LNCAP (cell line): ENCODE results near the gene FGF16.

Experiments
- CTCF ChIP-seq: fragments of 450-650 bp; IDR thresholded peaks from 2 replicates; pipeline ENCODE4 v1.5.1; 2017; ENCODE audit warnings: mild to moderate bottlenecking

The FGF16 gene

GRCh38 chrX:77426811-77427210 lies 20.4 kb upstream of the FGF16 start:
- no peak for TF ChIP-seq CTCF

DNA sequence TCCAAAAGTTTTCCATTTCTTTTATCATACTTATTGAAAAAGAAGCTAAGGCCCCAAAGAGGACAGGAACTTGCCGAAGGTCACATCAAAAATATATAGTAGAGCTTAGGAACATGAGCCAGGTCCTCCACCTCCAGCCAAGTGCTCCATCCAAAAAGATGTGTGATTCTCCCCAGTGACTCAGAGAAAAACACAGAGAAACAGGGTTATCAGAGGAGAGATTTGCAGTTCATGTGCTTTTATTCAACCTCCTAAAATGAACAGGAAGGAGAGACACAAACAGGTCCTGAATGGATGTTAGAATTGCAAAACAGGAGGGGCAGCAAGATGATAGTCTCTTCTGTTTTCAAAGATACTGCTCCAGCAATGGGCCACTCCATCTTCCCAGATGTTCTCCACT lies 19.6 kb upstream of the FGF16 start:
- TF ChIP-seq CTCF, result no peak

- no peak for TF ChIP-seq CTCF
Measured at GRCh38 chrX:77428551-77428950, 18.6 kb upstream of the FGF16 start.

DNA sequence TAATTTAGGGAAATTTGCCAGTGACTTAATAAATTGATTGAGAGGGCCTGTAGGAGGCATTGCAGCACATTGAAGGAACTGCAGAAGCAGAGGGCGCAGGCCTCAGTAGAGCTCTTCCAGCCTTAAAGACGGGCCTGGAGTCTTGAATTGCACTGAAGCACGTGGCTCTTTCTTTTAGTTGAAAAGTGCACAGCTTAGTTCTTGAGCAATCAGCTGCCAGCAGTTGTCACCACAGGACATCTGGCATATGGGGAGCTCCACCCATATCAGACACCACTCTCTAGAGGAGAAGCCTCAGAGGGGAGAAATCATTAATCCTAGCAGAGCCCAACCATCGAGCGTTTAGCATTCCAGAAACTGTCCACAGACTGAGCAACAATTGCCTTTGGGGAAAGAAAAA lies 16.0 kb upstream of the FGF16 start:
- TF ChIP-seq CTCF, result no peak

DNA sequence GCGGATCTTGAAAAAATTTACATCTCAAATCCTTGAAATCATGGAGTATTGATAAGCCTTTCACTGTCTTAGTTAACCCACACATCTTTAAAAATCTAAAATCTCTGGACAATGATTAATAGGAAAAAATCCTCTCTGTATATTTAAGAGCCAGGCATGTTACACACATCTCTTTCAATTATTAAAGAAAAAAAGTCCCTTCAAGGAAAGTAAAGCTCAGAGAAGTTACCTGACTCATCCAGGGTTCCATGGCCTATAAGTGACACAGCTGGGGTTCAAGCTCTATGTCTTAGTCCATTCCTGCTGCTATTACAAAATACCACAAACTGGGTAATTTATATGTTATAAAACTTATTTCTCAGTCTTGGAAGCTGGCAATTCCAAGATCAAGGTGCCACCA lies 14.2 kb upstream of the FGF16 start:
- TF ChIP-seq CTCF, result no peak

DNA sequence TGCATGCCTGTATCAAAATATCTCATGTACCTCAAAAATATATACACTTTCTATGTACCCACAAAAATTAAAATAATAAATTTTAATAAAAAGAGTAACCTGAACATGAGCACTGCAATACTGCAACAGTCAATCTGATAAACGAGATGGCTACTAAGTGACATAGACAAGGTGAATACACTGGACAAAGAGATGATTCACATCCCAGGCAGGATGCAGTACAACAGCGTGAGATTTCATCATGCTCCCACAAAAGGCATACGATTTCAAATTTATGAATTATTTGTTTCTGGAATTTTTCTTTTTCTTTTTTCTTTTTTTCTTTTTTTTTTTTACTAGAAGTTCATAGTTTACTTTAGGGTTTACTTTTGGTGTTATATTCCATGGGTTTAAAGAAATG lies 12.2 kb upstream of the FGF16 start:
- TF ChIP-seq CTCF, result no peak

DNA sequence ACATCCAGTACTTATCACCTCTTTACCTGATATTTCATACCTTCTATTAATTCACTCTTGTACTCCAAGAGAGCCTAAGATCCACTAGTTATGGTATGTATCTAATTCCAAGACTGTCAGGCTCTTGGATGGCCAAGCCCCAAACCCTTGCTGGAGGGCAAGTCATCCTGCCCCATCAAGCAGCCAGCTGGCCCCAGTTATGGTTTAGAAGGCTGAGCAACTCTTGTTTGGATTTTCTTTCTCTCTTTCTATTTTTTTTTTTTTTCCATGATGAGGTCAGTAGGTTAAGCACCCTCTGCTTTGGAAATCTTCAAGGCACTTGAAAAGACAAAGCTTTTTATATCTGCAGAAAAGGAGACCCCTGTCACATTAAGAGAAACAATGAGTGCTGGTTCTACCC lies 10.9 kb upstream of the FGF16 start:
- TF ChIP-seq CTCF, result no peak

DNA sequence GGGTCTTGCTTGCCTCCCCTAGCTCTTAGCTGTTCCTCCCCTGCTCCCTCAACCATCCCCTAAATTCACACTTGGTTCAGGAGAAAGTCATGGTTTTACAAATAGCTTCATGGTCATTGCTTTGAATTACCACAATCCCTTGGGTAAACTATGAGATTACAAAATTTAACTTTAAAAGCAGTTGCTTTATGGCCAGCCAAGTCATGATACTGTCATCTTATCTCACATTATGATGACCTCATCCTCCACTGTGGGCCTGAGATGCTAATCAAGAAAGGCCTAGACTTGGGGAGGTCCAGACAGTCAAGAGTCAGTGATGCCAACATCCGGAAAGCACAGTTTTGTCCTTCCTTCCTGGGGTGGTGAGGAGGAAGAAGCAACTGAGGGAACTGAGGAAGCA lies 10.5 kb upstream of the FGF16 start:
- TF ChIP-seq CTCF, result no peak
